ENCODE data around the gene BAHCC1. TPM values are rescaled to one million over a fixed set of nuclear protein-coding genes. Genes with fewer than 3 reads are reported as not detected.
A peak's percentile ranks its signal among the peaks of the same experiment; 100 is the strongest.

BAHCC1 gene
- total and polyA plus RNA-seq, 9 of the 15 experiments (the other 6 are each of a cell fraction or from before 2014, with no cell fraction given), result 0.14 to 26.9 (median 5.0) TPM

- TF ChIP-seq REST (IDR thresholded peaks at IDR 0.05; ENCODE audit: borderline replicate concordance), result no peak
- TF ChIP-seq REST (CRISPR knock-in tag; IDR thresholded peaks at IDR 0.05; ENCODE audit: low read depth), result no peak
- TF ChIP-seq DIDO1 (tag; IDR thresholded peaks at IDR 0.05; ENCODE audit: low read depth), result no peak
- peak; percentile 19; the same call in 1 of the 2 replicates for TF ChIP-seq SMAD4 (CRISPR knock-in tag; conservative IDR thresholded peaks at IDR 0.05)
- no peak for TF ChIP-seq CEBPG (CRISPR knock-in tag; IDR thresholded peaks at IDR 0.05)
- TF ChIP-seq CEBPG (tag; conservative IDR thresholded peaks at IDR 0.05 in 1 of 2, IDR thresholded peaks at IDR 0.05 in 1 of 2), result no peak
- TF ChIP-seq NCOA1 (IDR thresholded peaks at IDR 0.05; ENCODE audit: low read depth), result no peak
- 0 out of 2 replicates have a peak, but pooled peaks have one; percentile 14 for TF ChIP-seq THAP12 (CRISPR knock-in tag; IDR thresholded peaks at IDR 0.05)
- TF ChIP-seq ZNF184 (CRISPR knock-in tag; IDR thresholded peaks at IDR 0.05), result no peak
- no peak for TF ChIP-seq GABPA (tag; conservative IDR thresholded peaks at IDR 0.05; ENCODE audit: low read depth)
- no peak for TF ChIP-seq ZNF280B (CRISPR knock-in tag; IDR thresholded peaks at IDR 0.05)
- no peak for TF ChIP-seq ZNF512 (tag; IDR thresholded peaks at IDR 0.05)
These were observed 46.9 kb upstream of the BAHCC1 start (continued) for GRCh38 chr17:81348097-81349055.
